Activated CD8-positive, alpha-beta T cell treated with anti-CD3 and anti-CD28 coated beads for 36 hours (primary cell): ENCODE measurements around the gene EBF3. TPM values are rescaled to one million over a fixed set of nuclear protein-coding genes. Genes with fewer than 3 reads are reported as not detected.

Experiments used
- ATAC-seq: fragments of 200-7000 bp; cut with Tn5 transposase; one replicate; pipeline ENCODE4 v1.10.0; 2021; ENCODE audit warnings: mild to moderate bottlenecking, moderate library complexity
- CTCF ChIA-PET: fragments of 350-600 bp; sonication (Branson Sonifier 250); formaldehyde crosslinking; loops from one replicate; lab custom pipeline; 2021; ENCODE audit warnings: antibody characterized with exemption; lab: Charles Lee
- POLR2A ChIA-PET: fragments of 350-600 bp; sonication (Branson Sonifier 250); formaldehyde crosslinking; loops from one replicate; lab custom pipeline; 2021; ENCODE audit warnings: antibody characterized with exemption; lab: Charles Lee
- DNase-seq: peaks from one replicate; pipeline ENCODE4 v3.0.0-alpha.2; 2020
- H3K27ac Mint-ChIP-seq: one replicate; pipeline ENCODE4 v1.8.0; 2021; ENCODE audit warnings: mild to moderate bottlenecking, mixed read lengths
- H3K27me3 Mint-ChIP-seq: one replicate; pipeline ENCODE4 v1.8.0; 2021; ENCODE audit warnings: mixed read lengths
- H3K36me3 Mint-ChIP-seq: one replicate; pipeline ENCODE4 v1.8.0; 2021; ENCODE audit warnings: low read depth, mixed read lengths
- H3K4me1 Mint-ChIP-seq: one replicate; pipeline ENCODE4 v1.8.0; 2021; ENCODE audit warnings: low read depth, mixed read lengths
- H3K4me3 Mint-ChIP-seq: one replicate; pipeline ENCODE4 v1.8.0; 2021; ENCODE audit warnings: mild to moderate bottlenecking, moderate library complexity, mixed read lengths
- H3K9me3 Mint-ChIP-seq: one replicate; pipeline ENCODE4 v1.8.0; 2021; ENCODE audit warnings: mixed read lengths
- CTCF ChIP-seq: fragments of 200-600 bp; IDR thresholded peaks from one replicate; pipeline ENCODE4 v1.8.0; 2022; ENCODE audit warnings: antibody characterized with exemption, mild to moderate bottlenecking
- intact Hi-C: fragments of 100-400 bp; cut with micrococcal nuclease; formaldehyde crosslinking; loops from one replicate; pipeline ENCODE4 v1.10.0; 2022
- total RNA-seq, 2 experiments: library from RNA; stranded (reverse); gene quantifications; one replicate each; pipeline ENCODE4 v1.2.3, GENCODE V29; 2021

EBF3 gene
- total RNA-seq, 2 experiments from 2014 or later, result not detected

- H3K36me3 Mint-ChIP-seq, result no peaks in the 10 kb centered on the region
- H3K9me3 Mint-ChIP-seq, result no peaks in the 10 kb centered on the region
- no peak overlapping the region for H3K27ac Mint-ChIP-seq
- H3K4me3 Mint-ChIP-seq, result no peak overlapping the region
- H3K27me3 Mint-ChIP-seq, result peaks cover 4% of the 10 kb centered on the region
- no peaks in the 10 kb centered on the region for H3K4me1 Mint-ChIP-seq
- intact Hi-C loops, result no loop called here
- ChIA-PET POLR2A (no interaction called here), CTCF (no interaction called here)
- no peak for ATAC-seq
- TF ChIP-seq CTCF, result no peak
- no peak for DNase-seq
Measured at GRCh38 chr10:129934196-129934925, 29.7 kb downstream of the EBF3 start.

- Mint-ChIP-seq H3K4me1 (no peaks in the 10 kb centered on the region), H3K4me3 (no peak overlapping the region), H3K27ac (no peak overlapping the region), H3K36me3 (no peaks in the 10 kb centered on the region), H3K27me3 (peaks cover 3% of the 10 kb centered on the region), H3K9me3 (no peaks in the 10 kb centered on the region)
- DNase-seq (no peak), ATAC-seq (no peak)
- intact Hi-C loops, result no loop called here
- POLR2A ChIA-PET, result no interaction called here
- no peak for TF ChIP-seq CTCF
- CTCF ChIA-PET, result no interaction called here
Measured at GRCh38 chr10:129933456-129934092, 30.5 kb downstream of the EBF3 start.

- CTCF ChIA-PET, result no interaction called here
Measured at GRCh38 chr10:129932751-129933433, 31.2 kb downstream of the EBF3 start.

GRCh38 chr10:129932182-129932581 is 31.9 kb downstream of the EBF3 start:
- Mint-ChIP-seq H3K9me3 (no peaks in the 10 kb centered on the region), H3K4me3 (no peak overlapping the region), H3K27ac (no peak overlapping the region), H3K36me3 (no peaks in the 10 kb centered on the region), H3K4me1 (no peaks in the 10 kb centered on the region), H3K27me3 (no peaks in the 10 kb centered on the region)
- POLR2A ChIA-PET, result no interaction called here
- DNase-seq (no peak), ATAC-seq (no peak)
- intact Hi-C loops, result no loop called here
- no peak for TF ChIP-seq CTCF
- CTCF ChIA-PET, result no interaction called here

More at GRCh38 chr10:129932751-129933433, 31.2 kb downstream of the EBF3 start:
- DNase-seq, result no peak
- H3K4me1 Mint-ChIP-seq, result no peaks in the 10 kb centered on the region
- intact Hi-C loops, result no loop called here
- no peak for ATAC-seq
- H3K27me3 Mint-ChIP-seq, result peaks cover 3% of the 10 kb centered on the region
- H3K27ac Mint-ChIP-seq, result no peak overlapping the region
- no peaks in the 10 kb centered on the region for H3K9me3 Mint-ChIP-seq
- no peaks in the 10 kb centered on the region for H3K36me3 Mint-ChIP-seq
- POLR2A ChIA-PET, result no interaction called here
- TF ChIP-seq CTCF, result no peak
- no peak overlapping the region for H3K4me3 Mint-ChIP-seq
